Activated CD8-positive, alpha-beta memory T cell treated with anti-CD3 and anti-CD28 coated beads for 48 hours (primary cell): ENCODE results near the gene C11orf68.
A peak's percentile ranks its signal among the peaks of the same experiment; 100 is the strongest.
"Not testable (repeated sequence)": the region's sequence is repeated elsewhere in the genome, so short reads cannot be mapped to it uniquely, and the experiment has no call there.

Experiments
- DNase-seq, 3 experiments: peaks; one replicate each; pipeline ENCODE4 v3.0.0-alpha.2; 2020; ENCODE audit warnings: low read depth in 2 of 3, low spot score in 2 of 3

Gene C11orf68

DNA sequence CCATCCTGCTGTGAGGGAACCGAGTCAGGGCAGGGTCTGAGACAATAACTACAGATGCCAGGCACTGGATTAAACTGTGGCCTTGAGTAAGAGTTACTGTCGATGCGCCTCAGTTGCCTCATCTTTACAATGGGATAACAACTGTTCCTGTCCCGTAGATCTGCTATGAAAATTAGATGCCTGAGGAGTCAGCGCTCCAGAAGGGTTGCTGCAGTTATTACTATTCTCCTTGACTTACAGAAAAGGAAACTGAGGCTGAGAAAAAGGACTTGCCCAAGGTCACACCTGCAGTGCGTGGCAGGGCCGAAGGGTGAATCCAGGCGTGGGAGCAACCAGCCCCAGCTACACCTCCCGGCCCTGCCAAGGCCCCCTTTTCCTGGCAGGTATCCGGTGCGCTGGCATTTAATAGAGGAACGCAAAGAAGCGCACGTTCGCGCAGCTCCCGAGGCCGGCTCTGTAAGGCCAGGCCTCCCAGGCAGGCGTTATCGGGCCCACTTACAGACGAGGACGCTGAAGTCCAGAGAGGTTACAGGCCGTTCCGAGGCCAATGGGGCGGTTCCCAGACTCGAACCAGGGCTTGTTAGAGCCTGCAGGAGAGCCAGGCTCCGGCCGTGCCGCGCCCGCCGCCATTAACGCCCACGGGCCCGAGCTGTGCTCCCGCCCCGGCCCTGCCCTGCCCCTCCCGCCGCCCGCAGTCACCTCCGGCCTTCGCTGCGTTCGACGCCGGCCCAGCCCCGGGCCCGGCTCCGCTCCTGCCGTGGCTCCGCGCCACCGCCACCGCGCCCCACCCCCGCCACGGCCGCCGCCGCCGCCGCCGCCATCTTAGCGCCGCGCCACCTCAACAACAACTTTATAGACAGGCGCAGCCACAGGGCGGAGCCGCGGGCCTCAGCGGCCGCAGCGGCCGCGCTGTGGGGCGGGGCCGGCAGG lies at the start of gene C11orf68:
Gene C11orf68, minus strand, starts transcription at position 852 of the 930 bp plus-strand sequence. Its CDS starts 31 bp downstream, at position 821.
- peak in 1 of 3 experiments; percentile 19 for DNase-seq

DNA sequence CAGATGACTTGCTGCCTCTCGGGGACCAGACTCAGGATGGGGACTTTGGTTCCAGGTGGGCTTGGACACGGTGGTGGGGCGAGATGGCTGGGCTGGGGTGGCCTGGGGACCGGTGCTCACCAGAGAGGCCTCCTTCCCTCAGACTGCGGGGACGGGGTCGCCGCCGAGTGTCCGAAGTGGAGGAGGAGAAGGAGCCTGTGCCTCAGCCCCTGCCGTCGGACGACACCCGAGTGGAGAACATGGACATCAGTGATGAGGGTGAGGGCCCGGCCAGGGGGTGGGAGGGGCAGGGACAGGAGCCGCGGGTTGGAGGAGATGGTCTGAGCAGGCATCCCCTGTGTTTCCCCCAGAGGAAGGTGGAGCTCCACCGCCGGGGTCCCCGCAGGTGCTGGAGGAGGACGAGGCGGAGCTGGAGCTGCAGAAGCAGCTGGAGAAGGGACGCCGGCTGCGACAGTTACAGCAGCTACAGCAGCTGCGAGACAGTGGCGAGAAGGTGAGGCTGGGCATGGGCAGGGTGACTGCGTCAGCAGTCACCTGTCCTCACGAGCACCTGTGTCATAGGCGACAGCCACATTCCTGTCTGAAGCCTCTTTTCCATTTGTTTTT lies 48.6 kb upstream of the C11orf68 start:
- DNase-seq, result no peak

DNA sequence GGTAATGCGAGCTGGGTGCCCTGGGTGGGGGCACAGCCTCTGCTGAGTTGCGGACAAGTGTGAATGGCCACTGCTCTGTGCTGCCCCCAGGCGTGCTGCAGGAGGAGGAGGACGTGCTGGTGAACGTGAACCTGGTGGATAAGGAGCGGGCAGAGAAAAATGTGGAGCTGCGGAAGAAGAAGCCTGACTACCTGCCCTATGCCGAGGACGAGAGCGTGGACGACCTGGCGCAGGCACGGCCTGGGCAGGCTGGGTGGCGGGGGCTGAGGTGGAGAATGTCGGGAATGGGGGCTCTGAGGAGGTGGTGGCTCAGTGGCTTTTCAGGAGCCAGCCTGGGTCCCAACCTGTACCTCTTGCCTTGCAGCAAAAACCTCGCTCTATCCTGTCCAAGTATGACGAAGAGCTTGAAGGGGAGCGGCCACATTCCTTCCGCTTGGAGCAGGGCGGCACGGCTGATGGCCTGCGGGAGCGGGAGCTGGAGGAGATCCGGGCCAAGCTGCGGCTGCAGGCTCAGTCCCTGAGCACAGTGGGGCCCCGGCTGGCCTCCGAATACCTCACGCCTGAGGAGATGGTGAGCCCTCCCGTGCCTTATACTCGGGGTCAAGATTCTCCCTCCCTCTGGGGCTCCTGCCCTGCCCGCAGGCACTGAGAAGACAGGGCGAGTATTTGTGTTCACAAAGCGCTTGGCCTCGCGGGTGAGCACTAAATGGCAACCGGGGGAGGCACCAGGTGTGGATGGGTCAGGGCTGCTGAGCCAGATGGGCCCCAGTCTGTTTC lies 47.3 kb upstream of the C11orf68 start:
- DNase-seq, result no peak

- no peak for DNase-seq
Observed at GRCh38 chr11:65964906-65965305, 46.0 kb upstream of the C11orf68 start.

DNA sequence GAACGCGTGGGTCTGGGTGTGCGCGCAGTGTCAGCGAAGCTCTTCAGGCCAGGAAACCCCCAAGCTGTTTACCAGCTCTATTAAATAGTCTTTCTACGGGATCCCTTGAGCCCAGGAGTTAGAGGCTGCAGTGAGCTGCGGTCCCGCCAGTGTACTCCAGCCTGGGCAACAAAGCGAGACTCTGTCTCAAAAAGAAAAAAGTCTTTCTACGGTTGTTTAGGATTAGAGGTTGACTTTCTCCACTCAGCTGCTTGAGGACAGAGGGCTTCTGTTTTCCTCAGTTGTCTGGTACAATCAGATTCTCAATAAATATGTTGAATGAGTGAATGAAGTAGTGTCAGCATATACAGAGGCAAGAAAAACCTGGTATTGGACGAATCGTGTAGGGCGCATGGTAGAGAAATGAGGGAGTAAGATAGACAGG lies 43.3 kb upstream of the C11orf68 start:
- DNase-seq, result no peak

- peak; percentile 69 to 93 (median 92) for DNase-seq
Observed at GRCh38 chr11:65961267-65962140, 42.6 kb upstream of the C11orf68 start, which contains the start of gene SART1. Gene SART1, plus strand, starts transcription at chr11:65961734. Its CDS starts 47 bp downstream, at chr11:65961781.

GRCh38 chr11:65960824-65961266 lies 42.0 kb upstream of the C11orf68 start:
- no peak for DNase-seq

DNA sequence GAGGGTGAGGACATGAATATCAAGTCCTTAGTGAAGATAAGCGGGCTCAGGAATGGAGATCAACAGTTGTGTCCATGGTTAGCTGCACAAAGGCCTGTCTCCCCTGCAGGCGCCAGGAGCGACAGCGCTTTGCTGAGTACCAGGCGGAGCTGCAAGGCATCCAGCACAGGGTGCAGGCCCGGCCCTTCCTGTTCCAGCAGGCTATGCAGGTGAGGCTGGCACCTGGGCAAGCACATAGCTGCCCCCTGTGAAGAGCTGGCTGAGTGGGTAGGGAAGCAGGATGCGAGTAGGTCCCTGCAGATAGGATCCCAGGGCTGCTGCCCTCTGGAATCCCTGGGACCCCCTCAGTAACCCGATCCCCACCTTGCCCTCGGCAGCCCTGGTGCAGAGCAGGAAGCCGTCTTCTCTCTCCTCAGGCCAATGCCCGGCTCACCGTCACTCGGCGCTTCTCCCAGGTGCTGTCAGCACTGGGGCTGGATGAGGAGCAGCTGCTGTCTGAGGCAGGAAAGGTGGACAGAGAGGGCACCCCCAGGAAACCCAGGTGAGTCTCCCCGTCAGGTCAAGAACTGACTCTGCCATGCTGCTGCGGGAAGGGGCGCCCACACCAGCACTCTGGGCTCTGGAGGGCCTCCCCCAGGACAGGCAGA lies 40.0 kb upstream of the C11orf68 start:
- DNase-seq, result no peak

GRCh38 chr11:65958291-65958690 lies 39.4 kb upstream of the C11orf68 start:
- no peak for DNase-seq

- no peak for DNase-seq
Observed at GRCh38 chr11:65954771-65955170, 35.9 kb upstream of the C11orf68 start.

GRCh38 chr11:65953471-65953870 lies 34.6 kb upstream of the C11orf68 start:
- no peak for DNase-seq

DNA sequence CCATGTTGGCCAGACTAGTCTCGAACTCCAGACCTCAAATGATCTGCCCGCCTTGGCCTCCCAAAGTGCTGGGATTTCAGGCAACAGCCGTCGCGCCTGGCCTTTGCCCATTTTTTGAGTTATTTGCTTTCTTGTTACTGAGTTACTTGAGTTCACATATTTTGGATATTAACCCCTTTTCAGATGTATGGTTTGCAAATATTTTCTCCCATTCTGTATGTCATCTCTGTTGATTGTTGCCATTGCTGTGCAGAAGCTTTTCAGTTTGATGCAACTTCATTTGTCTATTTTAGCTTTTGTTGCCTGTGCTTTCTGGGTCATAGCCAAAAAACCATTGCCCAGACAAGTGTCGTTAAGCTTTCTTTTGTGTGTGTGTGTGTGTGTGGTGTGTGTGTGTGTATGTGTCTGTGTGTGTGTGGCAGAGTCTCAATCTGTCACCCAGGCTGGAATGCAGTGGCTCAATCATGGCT lies 33.2 kb upstream of the C11orf68 start:
- no peak for DNase-seq

DNA sequence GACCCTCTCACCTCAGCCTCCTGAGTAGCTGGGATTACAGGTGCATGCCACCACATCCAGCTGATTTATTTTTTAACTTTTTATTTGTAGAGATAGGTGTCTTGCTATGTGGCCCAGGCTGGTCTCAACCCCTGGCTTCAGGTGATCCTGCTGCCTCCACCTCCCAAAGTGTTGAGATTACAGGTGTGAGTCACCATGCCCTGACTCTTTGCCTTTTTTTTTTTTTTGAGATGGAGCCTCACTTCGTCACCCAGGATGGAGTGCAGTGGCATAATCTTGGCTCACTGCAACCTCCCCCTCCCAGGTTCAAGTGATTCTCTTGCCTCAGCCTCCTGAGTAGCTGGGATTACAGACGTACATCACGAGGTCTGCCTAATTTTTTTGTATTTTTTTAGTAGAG lies 32.8 kb upstream of the C11orf68 start:
- DNase-seq, result not testable (repeated sequence)

DNA sequence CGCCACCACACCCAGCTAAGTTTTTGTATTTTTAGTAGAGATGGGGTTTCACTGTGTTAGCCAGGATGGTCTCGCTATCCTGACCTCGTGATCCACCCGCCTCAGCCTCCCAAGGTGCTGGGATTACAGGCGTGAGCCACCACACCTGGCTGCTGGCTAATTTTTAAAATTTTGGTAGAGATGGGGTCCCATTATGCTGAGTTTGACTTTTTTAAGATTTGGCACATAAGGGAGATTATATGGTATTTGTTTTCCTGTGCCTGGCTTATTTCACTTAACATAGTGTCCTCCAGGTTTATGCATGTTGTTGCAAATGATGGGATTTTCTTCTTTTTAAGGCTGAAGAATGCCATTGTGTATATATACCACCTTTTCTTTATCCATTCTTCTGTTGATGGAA lies 31.8 kb upstream of the C11orf68 start:
- not testable (repeated sequence) for DNase-seq

DNA sequence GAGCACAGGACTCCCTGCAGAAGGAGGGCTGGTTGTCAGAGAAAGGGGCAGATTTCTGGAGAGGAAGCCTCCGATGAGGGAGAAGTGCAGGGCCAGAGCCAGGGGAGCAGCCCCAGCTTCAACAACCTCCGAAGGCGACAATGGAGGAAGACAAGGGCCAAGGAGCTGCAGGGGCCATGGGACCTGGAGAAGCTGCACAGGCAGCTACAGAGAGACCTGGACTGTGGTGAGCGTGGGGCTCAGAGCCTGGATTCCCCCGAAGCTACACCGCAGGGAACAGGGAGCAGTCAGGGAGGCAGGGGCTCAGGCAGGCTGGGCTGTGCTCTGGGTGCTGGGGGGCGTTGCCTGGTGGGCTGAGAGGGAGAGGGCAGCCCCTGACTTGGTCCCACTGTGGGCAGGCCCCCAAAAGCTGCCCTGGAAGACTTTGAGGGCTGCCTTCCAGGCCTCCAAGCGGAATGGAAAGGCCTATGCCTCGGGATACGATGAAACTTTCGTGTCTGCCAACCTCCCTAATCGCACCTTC lies 28.8 kb upstream of the C11orf68 start:
- no peak for DNase-seq

- no peak for DNase-seq
Observed at GRCh38 chr11:65947133-65947532, 28.3 kb upstream of the C11orf68 start.

DNA sequence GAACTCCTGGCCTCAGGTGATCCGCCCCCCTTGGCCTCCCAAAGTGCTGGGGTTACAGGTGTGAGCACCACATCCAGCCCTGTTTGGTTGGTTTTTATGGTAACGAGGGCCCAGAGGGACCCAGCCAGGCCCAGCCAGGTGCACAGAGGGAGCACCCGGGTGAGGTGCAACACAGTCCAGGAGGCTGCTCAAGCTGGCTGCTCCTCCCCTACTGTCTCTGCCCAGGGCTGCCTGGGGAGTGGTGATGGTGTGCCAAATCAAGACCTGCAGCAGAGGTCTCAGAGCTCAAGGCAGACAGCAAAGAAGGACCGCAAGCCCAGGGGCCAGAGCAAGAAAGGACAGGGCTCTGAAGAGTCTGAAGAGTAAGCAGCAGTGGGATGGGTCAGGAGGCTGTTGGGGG lies 27.8 kb upstream of the C11orf68 start:
- DNase-seq, result no peak

- DNase-seq, result no peak
Observed at GRCh38 chr11:65945941-65946558, 27.2 kb upstream of the C11orf68 start.

- no peak for DNase-seq
Observed at GRCh38 chr11:65945430-65945911, 26.6 kb upstream of the C11orf68 start, which contains the start of gene TSGA10IP. Gene TSGA10IP, plus strand, starts transcription at chr11:65945480. Its CDS starts 196 bp downstream, at chr11:65945676.
